Neuronal stem cell (in vitro differentiated cells): ENCODE results near the gene EPHA6.

Experiments used
- DNase-seq: peaks from one replicate; pipeline ENCODE4 v3.0.0-alpha.2; 2013; ENCODE audit warnings: low spot score
- H2AFZ ChIP-seq: one replicate; pipeline ENCODE4 v1.6.1; 2013; ENCODE audit warnings: mild to moderate bottlenecking, low read length, inconsistent platforms
- H2AK5ac ChIP-seq: 2 replicates; pipeline ENCODE4 v1.6.1; 2013; ENCODE audit warnings: low read depth, mild to moderate bottlenecking, inconsistent platforms, low read length, moderate library complexity, mixed read lengths
- H2BK120ac ChIP-seq: 2 replicates; pipeline ENCODE4 v1.6.1; 2013; ENCODE audit warnings: low read depth, mild to moderate bottlenecking, inconsistent platforms, low read length, moderate library complexity, mixed read lengths
- H2BK12ac ChIP-seq: one replicate; pipeline ENCODE4 v1.6.1; 2013; ENCODE audit warnings: low read length, inconsistent platforms
- H2BK15ac ChIP-seq: 2 replicates; pipeline ENCODE4 v1.6.1; 2013; ENCODE audit warnings: mild to moderate bottlenecking, low read length, inconsistent platforms, mixed read lengths
- H2BK5ac ChIP-seq: one replicate; pipeline ENCODE4 v1.6.1; 2013; ENCODE audit warnings: inconsistent platforms, mild to moderate bottlenecking, low read length, moderate library complexity
- H3K14ac ChIP-seq: one replicate; pipeline ENCODE4 v1.6.1; 2013; ENCODE audit warnings: low read length, inconsistent platforms
- H3K18ac ChIP-seq: 2 replicates; pipeline ENCODE4 v1.6.1; 2013; ENCODE audit warnings: low read length, inconsistent platforms
- H3K23ac ChIP-seq: 2 replicates; pipeline ENCODE4 v1.6.1; 2013; ENCODE audit warnings: low read depth, mild to moderate bottlenecking, mixed read lengths, low read length, inconsistent platforms; ENCODE audit not compliant: poor library complexity
- H3K27ac ChIP-seq: replicated peaks from 3 replicates; pipeline ENCODE4 v1.5.1; 2013; ENCODE audit warnings: low read length, inconsistent platforms
- H3K27me3 ChIP-seq, 3 experiments: 2 replicates each; pipeline ENCODE4 v1.6.1; 2013; ENCODE audit warnings: low read length in 3 of 3, mild to moderate bottlenecking in 2 of 3, inconsistent platforms in 1 of 3, low read depth in 1 of 3, mixed read lengths in 1 of 3, moderate library complexity in 1 of 3; ENCODE audit not compliant: control insufficient read depth in 3 of 3, insufficient read depth in 3 of 3
- H3K36me3 ChIP-seq, 2 donors: replicated peaks in 1 of 2; 2 replicates each; pipeline ENCODE4 v1.6.1; 2013; ENCODE audit warnings: low read length in 2 of 2; ENCODE audit not compliant: control insufficient read depth in 2 of 2, insufficient read depth in 2 of 2
- H3K4ac ChIP-seq: 2 replicates; pipeline ENCODE4 v1.6.1; 2013; ENCODE audit warnings: inconsistent platforms, mild to moderate bottlenecking, low read length, moderate library complexity
- H3K4me1 ChIP-seq, 2 donors: 1 replicate in 1 of 2; 2 replicates in 1 of 2; pipeline ENCODE4 v1.6.1; 2013; ENCODE audit warnings: low read length in 2 of 2, low read depth in 1 of 2; ENCODE audit not compliant: control insufficient read depth in 2 of 2, insufficient read depth in 1 of 2
- H3K4me2 ChIP-seq: one replicate; pipeline ENCODE4 v1.6.1; 2013; ENCODE audit warnings: mild to moderate bottlenecking, low read length, inconsistent platforms; ENCODE audit not compliant: insufficient read depth, poor library complexity, severe bottlenecking
- H3K4me3 ChIP-seq, 2 donors: 2 replicates each; pipeline ENCODE4 v1.5.1; 2013; ENCODE audit warnings: low read length in 2 of 2, mild to moderate bottlenecking in 2 of 2, inconsistent platforms in 1 of 2, moderate library complexity in 1 of 2
- H3K79me1 ChIP-seq: one replicate; pipeline ENCODE4 v1.6.1; 2013; ENCODE audit warnings: low read depth, mild to moderate bottlenecking, inconsistent platforms, low read length, moderate library complexity
- H3K9ac ChIP-seq: one replicate; pipeline ENCODE4 v1.6.1; 2013; ENCODE audit warnings: mild to moderate bottlenecking, low read depth, low read length, inconsistent platforms; ENCODE audit not compliant: poor library complexity
- H3K9me3 ChIP-seq, 2 donors: replicated peaks in 1 of 2; 2 replicates each; pipeline versions ENCODE3 to v1.6.1; 2013; ENCODE audit warnings: low read length in 2 of 2, mild to moderate bottlenecking in 2 of 2, inconsistent platforms in 1 of 2, low read depth in 1 of 2, mixed read lengths in 1 of 2, moderate library complexity in 1 of 2; ENCODE audit not compliant: control insufficient read depth in 2 of 2, insufficient read depth in 1 of 2
- H4K8ac ChIP-seq: one replicate; pipeline ENCODE4 v1.6.1; 2013; ENCODE audit warnings: low read depth, mild to moderate bottlenecking, inconsistent platforms, low read length, moderate library complexity
- H4K91ac ChIP-seq: one replicate; pipeline ENCODE4 v1.6.1; 2013; ENCODE audit warnings: low read length, low read depth, mild to moderate bottlenecking, inconsistent platforms; ENCODE audit not compliant: poor library complexity
- WGBS, 2 donors: extraction: QIAGEN DNeasy Blood & Tissue Kit; methylation state at CpG; one replicate each; pipeline ENCODE4 v1.1.7; 2013; ENCODE audit warnings: missing lambda C conversion rate in 2 of 2, mixed read lengths in 1 of 2; ENCODE audit not compliant: insufficient read length in 2 of 2, insufficient replicate concordance in 1 of 2; ENCODE audit errors: extremely low coverage in 2 of 2; 5-methylcytosine and 5-hydroxymethylcytosine counted together

The EPHA6 gene

DNA sequence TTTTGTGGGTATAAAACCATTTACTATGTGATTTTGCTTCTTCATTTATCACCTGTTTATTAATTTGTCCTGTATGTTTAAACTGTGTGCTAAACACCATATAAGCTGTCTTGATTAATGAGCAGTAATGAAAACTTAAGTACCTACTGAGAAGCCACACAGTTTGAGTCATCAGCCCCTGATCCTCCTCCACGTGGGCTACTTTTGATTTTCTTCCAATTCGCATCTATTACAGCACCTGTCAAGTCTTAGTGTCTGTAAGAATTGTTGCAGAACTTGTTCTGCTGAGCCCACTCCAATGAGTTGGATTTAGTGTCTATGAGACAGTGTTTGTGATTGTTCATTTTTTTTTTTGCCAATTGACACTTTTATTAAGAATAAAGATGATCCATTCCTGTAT lies 16.8 kb downstream of the EPHA6 start:
- Histone ChIP-seq H2BK120ac (no peak overlapping the region), H3K27ac (no peak overlapping the region), H3K36me3 (no peaks in the 10 kb centered on the region), H3K9ac (no peak overlapping the region), H3K79me1 (no peaks in the 10 kb centered on the region), H2AFZ (no peak overlapping the region), H2BK12ac (no peak overlapping the region), H3K4me1 (no peaks in the 10 kb centered on the region), H3K9me3 (no peaks in the 10 kb centered on the region), H3K4me3 (no peak overlapping the region), H4K91ac (no peak overlapping the region), H3K4ac (no peak overlapping the region), H4K8ac (no peak overlapping the region), H3K27me3 (no peaks in the 10 kb centered on the region), H2BK5ac (no peak overlapping the region), H2AK5ac (no peak overlapping the region), H3K4me2 (no peak overlapping the region), H3K23ac (no peak overlapping the region), H3K18ac (no peak overlapping the region), H2BK15ac (no peak overlapping the region), H3K14ac (no peak overlapping the region)
- DNase-seq = no peak
- no CpG with 5 or more reads among the region's 2 CpGs for WGBS, 2 donors

DNA sequence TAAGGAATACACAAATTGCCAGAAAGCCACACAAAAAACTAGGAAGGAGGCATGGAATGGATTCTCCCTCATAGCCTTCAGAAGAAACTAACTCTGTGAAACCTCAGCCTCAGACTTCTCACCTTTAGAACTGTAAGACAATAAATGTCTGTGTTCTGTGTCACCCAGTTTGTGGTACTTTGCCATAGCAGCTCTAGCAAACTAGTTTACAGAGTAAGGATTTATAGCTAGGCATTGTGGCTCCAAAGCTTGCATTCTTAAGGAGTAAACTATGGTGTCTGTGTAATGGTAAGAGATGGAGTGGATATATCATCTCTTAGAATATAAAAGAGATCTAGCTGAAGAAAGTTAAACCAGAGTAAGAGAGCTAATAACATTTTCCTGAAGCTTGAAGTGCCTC lies 18.9 kb downstream of the EPHA6 start:
- Histone ChIP-seq H3K27ac (no peak overlapping the region), H4K8ac (no peak overlapping the region), H3K18ac (no peak overlapping the region), H2BK5ac (no peak overlapping the region), H3K4ac (no peak overlapping the region), H2AK5ac (no peak overlapping the region), H2BK15ac (no peak overlapping the region), H3K79me1 (no peaks in the 10 kb centered on the region), H3K9ac (no peak overlapping the region), H3K23ac (no peak overlapping the region), H3K27me3 (no peaks in the 10 kb centered on the region), H4K91ac (no peak overlapping the region), H3K9me3 (no peaks in the 10 kb centered on the region), H3K14ac (no peak overlapping the region), H2AFZ (no peak overlapping the region), H2BK120ac (no peak overlapping the region), H3K36me3 (no peaks in the 10 kb centered on the region), H2BK12ac (no peak overlapping the region), H3K4me1 (no peaks in the 10 kb centered on the region), H3K4me2 (no peak overlapping the region), H3K4me3 (no peak overlapping the region)
- DNase-seq = no peak

DNA sequence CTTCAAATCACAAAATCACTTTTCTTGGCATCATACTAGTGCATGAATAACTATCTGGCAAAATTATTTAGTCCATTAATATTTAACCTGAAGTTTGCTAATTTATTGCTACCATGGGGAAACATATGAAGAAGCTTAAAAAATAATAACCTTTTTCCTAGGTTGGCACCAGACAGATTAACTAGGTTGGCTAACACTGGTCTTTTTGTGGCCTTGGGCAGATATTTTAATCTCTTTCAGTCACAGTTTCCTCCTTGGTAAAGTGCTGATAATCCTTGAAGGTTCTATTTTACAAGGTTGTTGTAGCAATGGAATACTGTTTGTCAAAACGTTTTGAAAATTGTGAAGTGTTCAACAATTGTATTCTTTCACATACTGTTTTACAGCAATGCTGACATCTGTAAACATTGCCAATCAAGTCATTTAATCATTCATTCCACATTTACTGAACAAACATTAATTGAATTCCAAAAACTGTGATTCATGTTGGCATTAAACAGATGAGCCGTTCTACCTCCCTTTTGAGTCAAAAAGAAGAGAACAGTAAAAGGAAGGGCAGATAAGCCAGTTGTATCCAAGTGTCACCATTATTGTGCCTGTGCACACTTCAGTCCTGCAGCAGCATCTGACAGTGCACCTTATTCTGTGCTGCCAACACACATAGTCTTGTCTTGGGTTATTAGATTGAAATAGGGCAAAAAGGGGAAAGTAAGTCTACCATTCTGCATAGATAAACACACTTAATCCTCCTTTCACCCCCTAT lies 21.9 kb downstream of the EPHA6 start:
- Histone ChIP-seq H3K27ac (no peak overlapping the region), H3K79me1 (no peaks in the 10 kb centered on the region), H3K14ac (no peak overlapping the region), H2BK12ac (no peak overlapping the region), H3K4me2 (no peak overlapping the region), H3K27me3 (no peaks in the 10 kb centered on the region), H3K4ac (no peak overlapping the region), H2BK5ac (no peak overlapping the region), H4K91ac (no peak overlapping the region), H2AK5ac (no peak overlapping the region), H2BK15ac (no peak overlapping the region), H3K4me3 (no peak overlapping the region), H3K9ac (no peak overlapping the region), H3K4me1 (no peaks in the 10 kb centered on the region), H3K9me3 (no peaks in the 10 kb centered on the region), H3K36me3 (no peaks in the 10 kb centered on the region), H3K18ac (no peak overlapping the region), H3K23ac (no peak overlapping the region), H2BK120ac (no peak overlapping the region), H2AFZ (no peak overlapping the region), H4K8ac (no peak overlapping the region)
- WGBS, 2 donors = no CpG with 5 or more reads among the region's 2 CpGs
- no peak for DNase-seq

DNA sequence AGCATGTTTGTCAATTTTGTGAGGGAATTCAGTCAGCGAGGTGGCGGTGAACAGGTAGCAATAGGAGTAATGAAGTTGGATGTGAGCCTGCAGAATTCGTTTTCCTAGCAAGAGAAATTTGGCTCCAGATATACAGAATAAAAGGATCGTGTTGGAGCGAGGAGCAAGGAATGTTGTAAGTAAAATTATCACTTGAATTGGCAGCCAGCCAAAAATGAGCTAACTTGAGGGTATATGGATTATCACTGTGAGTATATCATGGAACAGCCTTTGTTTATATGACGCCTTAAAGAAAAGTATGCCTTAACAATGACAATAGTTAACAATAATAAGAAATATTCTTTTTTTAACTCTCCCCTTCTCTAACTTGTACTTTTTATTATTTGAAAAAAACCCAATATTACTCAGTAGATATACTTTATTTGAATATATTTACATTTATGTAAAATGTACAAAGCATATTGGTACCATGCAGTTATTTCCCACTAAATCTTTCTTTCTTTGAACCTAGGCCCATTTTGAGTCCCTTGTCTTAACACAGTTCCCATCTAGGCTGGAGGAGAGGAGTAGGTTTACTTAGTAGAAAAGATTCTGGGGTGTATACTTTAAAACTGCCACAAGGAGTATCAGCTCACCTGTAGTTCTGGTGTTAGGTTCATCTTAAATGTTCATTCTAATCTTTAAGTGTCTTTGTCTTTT lies 29.3 kb downstream of the EPHA6 start:
- no CpG with 5 or more reads among the region's 6 CpGs for WGBS, 2 donors
- DNase-seq = no peak
- H2BK12ac ChIP-seq = no peak overlapping the region

More for the DNA sequence above, 29.3 kb downstream of the EPHA6 start:
- H3K18ac ChIP-seq = no peak overlapping the region
- H2AK5ac ChIP-seq = no peak overlapping the region
- H3K23ac ChIP-seq = no peak overlapping the region
- no peaks in the 10 kb centered on the region for H3K27me3 ChIP-seq
- H3K36me3 ChIP-seq = no peaks in the 10 kb centered on the region
- H3K9me3 ChIP-seq = no peaks in the 10 kb centered on the region
- no peak overlapping the region for H2BK15ac ChIP-seq
- H3K79me1 ChIP-seq = no peaks in the 10 kb centered on the region
- H3K4ac ChIP-seq = no peak overlapping the region
- no peak overlapping the region for H2BK120ac ChIP-seq
- H2BK5ac ChIP-seq = no peak overlapping the region
- no peak overlapping the region for H3K4me3 ChIP-seq
- H3K14ac ChIP-seq = no peak overlapping the region
- H2AFZ ChIP-seq = no peak overlapping the region
- no peak overlapping the region for H3K27ac ChIP-seq
- no peak overlapping the region for H4K91ac ChIP-seq
- no peak overlapping the region for H3K4me2 ChIP-seq
- H3K9ac ChIP-seq = no peak overlapping the region
- H3K4me1 ChIP-seq = peaks cover 0 to 2% of the 10 kb centered on the region in 2 donors
- no peak overlapping the region for H4K8ac ChIP-seq
